ENCODE data around the gene DOP1A.
"Not testable (repeated sequence)": the region's sequence is repeated elsewhere in the genome, so short reads cannot be mapped to it uniquely, and the experiment has no call there.

Gene DOP1A

GRCh38 chr6:83160167-83160566, 92.7 kb downstream of the DOP1A start:
- no peak for DNase-seq

DNA sequence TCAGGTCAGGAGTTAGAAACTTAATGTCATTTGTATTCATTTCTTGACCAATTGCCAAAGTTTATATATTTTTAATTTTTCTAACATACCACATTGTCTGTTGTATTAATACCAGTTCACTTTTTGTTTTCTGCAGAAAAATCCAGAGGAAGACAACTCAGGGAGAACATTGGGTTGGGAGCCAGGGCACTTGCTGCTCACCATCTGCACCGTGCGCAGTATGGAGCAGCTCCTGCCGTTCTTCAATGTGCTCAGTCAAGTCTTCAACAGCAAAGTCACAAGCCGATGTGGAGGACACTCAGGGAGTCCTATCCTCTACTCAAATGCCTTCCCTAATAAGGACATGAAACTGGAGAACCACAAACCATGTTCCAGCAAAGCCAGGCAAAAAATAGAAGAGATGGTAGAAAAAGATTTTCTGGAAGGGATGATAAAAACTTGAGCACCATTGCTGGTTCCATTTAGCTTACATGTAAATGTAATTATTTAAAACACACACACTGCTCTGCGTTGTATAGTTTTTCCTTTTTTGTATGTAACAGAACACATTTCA, 100.3 kb downstream of the DOP1A start:
- no peak for DNase-seq

DNA sequence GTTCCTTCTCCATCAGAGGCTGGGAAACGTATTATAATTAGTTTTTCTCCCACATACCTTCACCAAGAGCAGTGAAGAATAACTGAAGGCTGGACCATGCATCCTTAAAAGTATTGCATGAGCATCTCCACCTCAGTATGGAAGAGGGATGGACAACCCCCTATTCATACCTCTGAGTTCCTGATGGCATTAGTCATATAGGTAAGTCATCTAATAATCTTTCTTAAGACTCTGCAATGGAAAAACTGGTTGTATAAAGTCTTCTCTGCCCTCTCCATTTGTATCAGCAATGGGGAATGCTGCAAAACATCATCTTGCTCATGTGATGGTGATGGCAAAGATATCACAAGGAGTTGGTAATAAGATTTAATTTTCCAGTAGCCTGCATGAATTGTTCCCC, 101.1 kb downstream of the DOP1A start:
- DNase-seq = no peak

DNA sequence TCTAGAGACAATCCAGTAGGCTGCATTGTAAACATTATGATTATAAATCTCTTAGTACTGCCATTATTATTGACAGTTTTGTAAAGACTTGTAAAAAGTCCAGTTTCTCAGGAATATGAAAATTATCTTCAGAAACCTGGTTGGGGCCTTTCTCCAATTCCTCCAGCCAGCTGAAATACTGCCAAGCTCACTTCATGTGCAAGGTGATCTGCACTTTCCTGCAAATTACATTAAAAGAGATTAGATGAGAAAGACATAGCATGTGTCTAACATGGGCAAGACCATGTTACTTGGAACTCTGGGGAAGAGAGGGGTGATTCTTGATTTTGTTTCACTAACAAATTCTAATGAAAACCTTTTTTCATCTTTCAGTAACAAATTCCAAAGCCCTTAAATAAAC, 101.6 kb downstream of the DOP1A start:
- DNase-seq = no peak

GRCh38 chr6:83169511-83169910, 102.0 kb downstream of the DOP1A start:
- DNase-seq = no peak

- no peak for DNase-seq
These were observed 108.8 kb downstream of the DOP1A start for GRCh38 chr6:83176246-83176645.

- DNase-seq = no peak
These were observed 113.0 kb downstream of the DOP1A start for GRCh38 chr6:83180426-83180950.

- DNase-seq = no peak
These were observed 114.6 kb downstream of the DOP1A start for GRCh38 chr6:83182114-83182513.

- no peak for DNase-seq
These were observed 115.8 kb downstream of the DOP1A start for GRCh38 chr6:83183082-83183828.

DNA sequence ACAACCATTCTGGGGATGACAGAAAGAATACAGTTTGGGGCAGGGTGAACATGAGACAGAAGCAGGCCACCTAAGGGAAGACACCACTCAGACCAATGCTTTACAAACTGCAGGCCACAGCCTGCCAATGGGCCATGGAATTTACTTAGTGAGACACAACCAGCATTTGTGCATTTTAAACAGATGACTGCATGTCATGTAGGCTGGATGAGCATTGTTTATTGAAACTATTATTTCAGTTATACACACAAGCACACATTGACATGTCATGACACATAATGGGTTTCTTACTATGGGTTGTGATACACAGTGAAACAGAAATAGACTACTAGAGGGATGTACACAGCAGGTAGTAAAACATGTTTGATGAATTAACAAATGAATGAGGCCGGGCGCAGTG, 117.6 kb downstream of the DOP1A start:
- DNase-seq = no peak

DNA sequence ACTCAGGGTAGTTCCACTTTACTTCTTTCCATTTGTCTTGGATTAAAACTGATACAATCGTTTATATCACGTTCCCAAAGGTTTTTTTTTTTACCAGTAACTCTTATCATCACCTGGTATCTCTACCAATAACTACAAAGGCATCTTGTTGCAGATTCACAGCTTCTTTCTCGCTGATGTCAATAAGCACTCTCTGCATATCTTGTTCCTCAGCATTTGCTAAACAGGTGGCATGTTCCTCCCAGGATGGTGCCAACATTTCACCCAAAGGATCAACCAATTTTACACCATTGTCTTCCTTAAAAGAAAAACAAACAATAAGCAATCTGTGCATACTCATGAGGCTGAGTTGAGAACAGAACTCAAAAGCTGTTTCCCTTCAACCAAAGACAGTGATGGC, 121.0 kb downstream of the DOP1A start:
- no peak for DNase-seq

- DNase-seq = no peak
These were observed 123.2 kb downstream of the DOP1A start for GRCh38 chr6:83190626-83191025.

GRCh38 chr6:83191974-83192373, 124.5 kb downstream of the DOP1A start:
- DNase-seq = not testable (repeated sequence)

DNA sequence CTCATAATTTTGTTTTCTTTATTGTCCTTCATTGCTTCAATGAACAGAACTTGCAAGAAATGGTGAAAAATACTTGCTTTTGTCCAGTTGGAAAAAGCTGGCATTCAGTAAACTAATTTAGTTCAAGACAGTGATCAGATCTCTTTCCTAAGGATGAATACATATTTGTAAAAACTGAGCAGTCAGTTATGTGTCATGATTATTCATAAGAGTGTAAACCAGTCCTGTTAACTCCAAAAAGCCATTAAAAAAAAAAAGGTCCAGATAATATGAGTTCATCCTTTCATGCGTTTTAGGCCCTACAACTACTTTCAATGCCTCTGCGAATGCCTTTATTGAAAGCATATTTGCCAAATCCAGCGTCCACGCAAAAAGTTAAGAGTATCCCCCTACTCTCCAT, 125.0 kb downstream of the DOP1A start:
- peak; percentile 14 for DNase-seq

GRCh38 chr6:83192871-83193746, 125.6 kb downstream of the DOP1A start, which contains the start of the genes PGM3 and RWDD2A:
TSS of gene PGM3 (minus strand) at chr6:83193265. CDS start at chr6:83191012, 2,253 bp downstream.
TSS of gene RWDD2A (plus strand) at chr6:83193357. CDS start at chr6:83194452, 1,095 bp downstream.
- peak; percentile 77 for DNase-seq

- DNase-seq = peak; percentile 29
These were observed 126.5 kb downstream of the DOP1A start for GRCh38 chr6:83193747-83194566.

DNA sequence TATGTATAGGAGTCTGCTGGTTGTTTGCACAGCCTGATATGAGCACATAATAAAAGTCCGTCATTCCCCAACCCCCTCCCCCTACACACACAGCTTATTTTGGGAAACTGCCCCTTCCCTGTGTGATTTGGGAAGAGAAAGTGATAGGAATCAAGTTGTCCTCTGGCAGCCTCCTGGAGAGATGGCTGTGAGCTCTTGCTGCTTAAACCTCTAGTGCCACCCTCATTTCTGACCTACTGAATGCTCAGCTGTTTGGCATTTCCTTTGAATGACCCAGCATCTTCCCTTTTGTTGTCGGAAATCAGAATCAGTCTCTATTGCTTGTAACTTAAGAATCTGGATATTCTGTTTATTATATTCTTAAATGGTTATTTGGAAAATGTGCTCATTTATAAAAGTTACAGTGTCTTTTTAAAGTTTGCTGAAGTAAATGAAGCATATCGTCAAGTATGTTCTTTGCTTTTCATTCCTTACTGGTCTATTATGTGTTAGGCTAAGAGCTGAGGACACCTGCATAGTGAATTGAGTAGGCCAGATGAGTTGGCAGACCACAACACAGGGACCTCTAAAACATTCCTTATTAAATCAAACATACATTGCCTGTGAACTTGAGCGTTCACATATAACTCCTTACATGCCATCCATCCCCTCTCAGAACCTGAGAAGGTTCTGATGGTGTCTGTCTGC, 131.2 kb downstream of the DOP1A start:
- DNase-seq = no peak

- DNase-seq = no peak
These were observed 131.8 kb downstream of the DOP1A start for GRCh38 chr6:83199173-83199862.

GRCh38 chr6:83199863-83200225, 132.4 kb downstream of the DOP1A start:
- DNase-seq = no peak

GRCh38 chr6:83202031-83202430, 134.6 kb downstream of the DOP1A start:
- no peak for DNase-seq

Data from DMS79 treated with DMSO at 0.1 percent for 48 hours (cell line).